SK-N-MC (cell line): ENCODE results near the gene GASK1B.

Experiments
- EZH2 ChIP-seq: fragments of 200-600 bp; sonication (generic); IDR thresholded peaks from one replicate; pipeline ENCODE4 v1.6.1; 2017; ENCODE audit warnings: antibody characterized with exemption
- POLR2AphosphoS5 ChIP-seq: IDR thresholded peaks from 2 replicates; pipeline ENCODE4 v1.6.1; 2012; ENCODE audit warnings: mild to moderate bottlenecking, low read depth, low read length, borderline replicate concordance

DNA sequence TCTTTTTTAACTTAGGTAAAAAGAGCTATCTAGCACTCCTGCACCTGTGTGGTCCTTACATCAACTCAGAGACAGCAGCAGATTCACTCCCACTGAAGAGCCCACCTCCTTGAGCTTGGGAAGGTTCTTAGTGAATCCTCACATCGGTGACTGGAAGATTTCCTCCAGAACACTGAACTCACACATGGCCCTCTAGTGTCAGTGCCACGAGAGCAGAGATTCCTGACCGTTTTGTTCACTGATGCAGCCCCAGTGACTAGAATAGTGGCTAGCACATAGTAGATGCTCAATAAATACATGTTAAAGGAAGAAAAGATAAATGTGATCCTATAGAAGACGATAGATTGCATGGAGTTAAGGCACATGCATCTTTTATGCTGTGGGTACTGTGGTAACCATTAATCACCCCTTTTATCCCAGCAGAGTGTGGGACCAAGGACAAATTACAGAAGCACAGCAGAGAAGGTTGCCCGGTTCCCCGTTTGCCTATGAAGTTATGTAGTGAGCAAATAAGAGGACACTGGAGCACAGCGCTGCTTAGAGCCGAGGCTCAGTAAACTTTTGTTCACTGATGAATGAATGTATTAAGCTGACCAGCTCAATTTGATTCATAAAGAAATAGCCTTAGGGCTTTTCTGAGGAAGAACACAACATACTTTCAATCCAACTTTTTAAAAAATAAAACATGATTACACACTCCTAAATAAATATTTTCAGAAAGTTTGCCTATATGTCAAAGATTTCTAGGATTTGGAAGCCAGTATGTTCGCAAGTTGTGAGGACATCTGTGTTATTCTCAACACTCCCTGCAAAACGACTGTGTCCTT is 8.7 kb downstream of the GASK1B start:
- no peak for TF ChIP-seq POLR2AphosphoS5
- TF ChIP-seq EZH2: no peak
